Measurements from ENCODE around the gene ZC3H12D.

DNA sequence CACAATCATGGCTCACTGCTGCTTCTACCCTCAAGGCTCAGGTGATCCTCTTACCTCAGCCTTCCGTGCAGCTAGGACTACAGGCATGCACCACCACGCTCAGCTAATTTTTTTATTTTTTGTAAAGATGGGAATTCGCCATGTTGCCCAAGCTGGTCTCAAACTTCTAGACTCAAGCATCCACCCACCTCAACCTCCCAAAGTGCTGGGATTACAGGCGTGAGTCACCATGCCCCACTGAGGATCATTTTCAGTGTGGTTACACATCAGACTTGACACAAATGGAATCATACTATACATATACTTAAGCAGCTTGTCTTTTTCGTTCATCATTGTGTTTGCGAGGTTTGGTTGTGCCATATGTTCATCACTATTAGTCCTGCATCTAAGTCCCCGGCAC lies 26.6 kb downstream of the ZC3H12D start:
- TF ChIP-seq POLR2A (IDR thresholded peaks at IDR 0.05) = no peak
- TF ChIP-seq, protein P1, sequence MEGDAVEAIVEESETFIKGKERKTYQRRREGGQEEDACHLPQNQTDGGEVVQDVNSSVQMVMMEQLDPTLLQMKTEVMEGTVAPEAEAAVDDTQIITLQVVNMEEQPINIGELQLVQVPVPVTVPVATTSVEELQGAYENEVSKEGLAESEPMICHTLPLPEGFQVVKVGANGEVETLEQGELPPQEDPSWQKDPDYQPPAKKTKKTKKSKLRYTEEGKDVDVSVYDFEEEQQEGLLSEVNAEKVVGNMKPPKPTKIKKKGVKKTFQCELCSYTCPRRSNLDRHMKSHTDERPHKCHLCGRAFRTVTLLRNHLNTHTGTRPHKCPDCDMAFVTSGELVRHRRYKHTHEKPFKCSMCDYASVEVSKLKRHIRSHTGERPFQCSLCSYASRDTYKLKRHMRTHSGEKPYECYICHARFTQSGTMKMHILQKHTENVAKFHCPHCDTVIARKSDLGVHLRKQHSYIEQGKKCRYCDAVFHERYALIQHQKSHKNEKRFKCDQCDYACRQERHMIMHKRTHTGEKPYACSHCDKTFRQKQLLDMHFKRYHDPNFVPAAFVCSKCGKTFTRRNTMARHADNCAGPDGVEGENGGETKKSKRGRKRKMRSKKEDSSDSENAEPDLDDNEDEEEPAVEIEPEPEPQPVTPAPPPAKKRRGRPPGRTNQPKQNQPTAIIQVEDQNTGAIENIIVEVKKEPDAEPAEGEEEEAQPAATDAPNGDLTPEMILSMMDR (IDR thresholded peaks at IDR 0.05) = no peak

Data from heart left ventricle (tissue), 13 donors.